Heart right ventricle (tissue), 16 donors: ENCODE measurements around the gene MAGOHB. TPM values are rescaled to one million over a fixed set of nuclear protein-coding genes. Genes with fewer than 3 reads are reported as not detected.

Experiments
- ATAC-seq, 8 donors: fragments of 200-7000 bp; cut with Tn5 transposase; one replicate each; pipeline ENCODE4 v1.9.1; 2020; ENCODE audit warnings: mild to moderate bottlenecking in 8 of 8, moderate library complexity in 8 of 8, moderate number of reproducible peaks in 1 of 8
- DNase-seq, 2 donors: peaks; one replicate each; pipeline ENCODE4 v3.0.0-alpha.2; 2020
- H3K27ac ChIP-seq, 10 donors: fragments of 200-600 bp; sonication (generic) in 2 of 10; one replicate each; pipeline versions ENCODE4 v1.5.0 to v1.8.0; 2020 to 2022; ENCODE audit warnings: mild to moderate bottlenecking in 3 of 10
- H3K27me3 ChIP-seq, 7 donors: fragments of 200-600 bp; one replicate each; pipeline ENCODE4 v1.8.0; 2021 to 2022; ENCODE audit warnings: mild to moderate bottlenecking in 2 of 7
- H3K36me3 ChIP-seq, 9 donors: fragments of 200-600 bp; sonication (generic) in 1 of 9; one replicate each; pipeline versions ENCODE4 v1.5.0 to v1.8.0; 2020 to 2022; ENCODE audit warnings: mild to moderate bottlenecking in 2 of 9
- H3K4me1 ChIP-seq, 9 donors: fragments of 200-600 bp; sonication (generic) in 1 of 9; one replicate each; pipeline versions ENCODE4 v1.5.0 to v1.8.0; 2020 to 2022; ENCODE audit warnings: mild to moderate bottlenecking in 4 of 9
- H3K4me3 ChIP-seq, 10 donors: fragments of 200-600 bp; sonication (generic) in 2 of 10; one replicate each; pipeline versions ENCODE4 v1.5.0 to v1.8.0; 2020 to 2022; ENCODE audit warnings: mild to moderate bottlenecking in 7 of 10, moderate library complexity in 2 of 10
- H3K9me3 ChIP-seq, 11 donors: fragments of 200-600 bp in 10 of 11; sonication (generic) in 2 of 11; one replicate each; pipeline versions ENCODE4 v1.5.0 to v1.8.0; 2013 to 2022; ENCODE audit warnings: mild to moderate bottlenecking in 2 of 11, control low read depth in 1 of 11, moderate library complexity in 1 of 11
- WGBS, 2 donors: extraction: QIAGEN DNeasy Blood & Tissue Kit; methylation state at CpG; one replicate each; pipeline ENCODE4 v1.1.7; 2013; ENCODE audit warnings: inconsistent platforms in 1 of 2; 5-methylcytosine and 5-hydroxymethylcytosine counted together
- intact Hi-C, 10 donors: fragments of 100-400 bp; cut with DNase I; formaldehyde crosslinking; loops; one replicate each; pipeline versions ENCODE4 v1.11.1 to v1.14.2; 2022
- polyA plus RNA-seq, 2 donors: library from polyadenylated mRNA; stranded (reverse); fragments of 200-250 nt; gene quantifications; one replicate each; pipeline ENCODE4 v1.2.3, GENCODE V29; 2013
- total RNA-seq, 10 donors: library from RNA; stranded (reverse); fragmentation: NEBNext Ultra II Directional in 3 of 10; extraction: Animal tissue kit (Norgen Biotek cat#: 25700) in 3 of 10; gene quantifications; one replicate each; pipeline versions ENCODE4 v1.2.1 to v1.2.4, GENCODE V29; 2021 to 2023
- TF ChIP-seq, protein P1 (sequence below), 9 donors: fragments of 200-600 bp; sonication (generic) in 2 of 9; IDR thresholded peaks; one replicate each; pipeline versions ENCODE4 v1.5.0 to v1.8.0; 2021 to 2022; ENCODE audit warnings: antibody characterized with exemption in 9 of 9, mild to moderate bottlenecking in 5 of 9, moderate library complexity in 1 of 9
- donor health status: Arrhythmogenic right ventricular cardiomyopathy.
- donor health status: ischemic (EF 13 %, LVEDD 7.1; RV severe dilation, severe dysfunction).
- donor health status: healthy with polysubstance abuse.
- donor health status: DM: no; HTN: yes; CAD: no.
- donor health status: DM: no; HTN: no; CAD: no.
- donor health status: ischemic (EF 25% LVEDD 6.9; RV normal size, moderate dysfunction).
- donor health status: ischemic (EF 25% LVEDD 5.7; RV mildly dilated, moderate dysfunction).
- donor health status: healthy.
- donor health status: DM: yes; HTN: yes; CAD: no.
- donor health status: Ischemic cardiomyopathy.
- donor health status: ischemic (EF 35%, LVEDD 5.7; RV mildly dilated, moderate dysfunction).
- donor health status: nonischemic (EF 11% LVEDD 7.7; RV severe dilation, severe dysfunction).
- donor health status: DM: yes; HTN: yes; CAD: no.
- donor health status: PGD.
- donor health status: ischemic (EF 29% LVEDD 5.4; RV normal size, mild dysfunction).
- donor health status: nonischemic (EF 23%, LVEDD 6.1; RV moderate dilation, normal function).

Gene MAGOHB
- total and polyA plus RNA-seq, 12 donors = 10.9 to 17.1 (median 13.5) TPM

DNA sequence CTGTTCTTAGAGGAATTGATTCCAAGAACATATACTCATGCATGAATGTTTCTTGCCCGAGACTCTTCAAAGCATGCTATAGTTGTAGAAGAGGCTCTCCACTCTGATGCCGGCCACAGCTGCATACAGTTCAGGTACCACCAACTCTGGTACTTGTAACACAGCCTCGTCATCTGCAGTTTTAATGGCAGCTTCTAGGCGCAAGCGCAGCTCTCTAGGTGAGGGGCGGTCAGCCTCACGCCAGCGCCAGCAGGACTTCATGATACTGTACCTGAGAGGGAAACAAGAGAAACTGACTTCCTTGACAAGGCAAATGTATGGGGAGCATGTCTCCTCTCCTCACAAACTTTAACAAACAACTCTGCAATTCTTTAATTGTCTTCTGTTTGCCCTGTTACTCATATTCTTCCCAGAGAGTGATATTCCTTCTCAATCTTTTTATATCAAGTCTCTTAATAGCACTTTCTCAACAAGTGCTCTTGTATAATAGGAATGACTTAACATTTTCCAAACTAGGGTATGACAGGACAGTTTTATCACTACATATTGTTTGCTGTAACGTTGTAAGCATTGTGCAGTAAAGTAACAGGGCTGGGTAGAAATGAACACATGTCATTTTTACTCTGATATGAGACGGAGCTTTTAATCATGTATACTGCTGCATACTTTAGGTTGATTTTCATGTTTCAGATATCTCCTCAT, 6.8 kb upstream of the MAGOHB start:
- H3K27ac ChIP-seq = no peak overlapping the region
- intact Hi-C loops = no loop called here

DNA sequence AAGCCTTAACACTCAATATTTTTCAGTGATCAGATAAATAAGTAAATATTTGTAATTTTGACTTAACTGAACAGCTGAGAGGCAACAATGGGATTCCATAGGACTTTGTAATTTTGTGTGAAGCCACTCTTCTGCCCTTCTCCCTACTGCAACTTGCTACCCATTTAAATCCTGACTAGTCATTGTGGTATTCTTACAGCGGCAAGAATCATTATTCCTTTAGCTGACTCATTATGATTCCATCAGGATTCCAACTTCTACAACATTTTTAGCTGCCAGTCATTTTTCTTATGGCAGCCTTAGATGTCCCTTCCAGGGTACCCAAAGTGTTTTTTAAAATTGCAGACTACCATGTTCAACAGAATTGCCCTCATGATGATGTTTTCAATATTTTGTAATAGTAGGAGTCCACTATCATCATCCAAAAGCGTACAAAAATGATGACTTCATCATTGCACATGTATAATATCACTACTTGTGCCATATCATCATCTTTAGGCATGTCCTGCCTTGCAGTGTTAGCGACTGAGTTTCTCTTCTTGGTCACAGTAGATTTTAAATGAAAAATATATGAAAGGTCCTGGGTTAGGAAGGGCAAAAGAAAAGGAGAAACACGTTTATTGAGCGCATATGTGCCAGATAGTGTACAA, 5.1 kb upstream of the MAGOHB start:
- H3K27ac ChIP-seq = no peak overlapping the region
- H3K9me3 ChIP-seq = no peaks in the 10 kb centered on the region
- DNase-seq (no peak), ATAC-seq (no peak)
- TF ChIP-seq, protein P1, sequence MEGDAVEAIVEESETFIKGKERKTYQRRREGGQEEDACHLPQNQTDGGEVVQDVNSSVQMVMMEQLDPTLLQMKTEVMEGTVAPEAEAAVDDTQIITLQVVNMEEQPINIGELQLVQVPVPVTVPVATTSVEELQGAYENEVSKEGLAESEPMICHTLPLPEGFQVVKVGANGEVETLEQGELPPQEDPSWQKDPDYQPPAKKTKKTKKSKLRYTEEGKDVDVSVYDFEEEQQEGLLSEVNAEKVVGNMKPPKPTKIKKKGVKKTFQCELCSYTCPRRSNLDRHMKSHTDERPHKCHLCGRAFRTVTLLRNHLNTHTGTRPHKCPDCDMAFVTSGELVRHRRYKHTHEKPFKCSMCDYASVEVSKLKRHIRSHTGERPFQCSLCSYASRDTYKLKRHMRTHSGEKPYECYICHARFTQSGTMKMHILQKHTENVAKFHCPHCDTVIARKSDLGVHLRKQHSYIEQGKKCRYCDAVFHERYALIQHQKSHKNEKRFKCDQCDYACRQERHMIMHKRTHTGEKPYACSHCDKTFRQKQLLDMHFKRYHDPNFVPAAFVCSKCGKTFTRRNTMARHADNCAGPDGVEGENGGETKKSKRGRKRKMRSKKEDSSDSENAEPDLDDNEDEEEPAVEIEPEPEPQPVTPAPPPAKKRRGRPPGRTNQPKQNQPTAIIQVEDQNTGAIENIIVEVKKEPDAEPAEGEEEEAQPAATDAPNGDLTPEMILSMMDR (IDR thresholded peaks at IDR 0.05) = no peak
- intact Hi-C loops = loop anchor here in 5 of 10 donors (10.0 kb wide), 3 partner anchors 56 to 136 kb away; partner anchors contain the start of genes STYK1 (in 2 of the 5) and YBX3 (in 2 of the 5)
- no peak overlapping the region for H3K4me3 ChIP-seq
- peaks cover 0 to 6% (median 4%) of the 10 kb centered on the region in 9 donors for H3K4me1 ChIP-seq
- H3K36me3 ChIP-seq = no peaks in the 10 kb centered on the region
- H3K27me3 ChIP-seq = peaks cover 0 to 25% (median 7%) of the 10 kb centered on the region in 7 donors
- WGBS, 2 donors = 76 to 79% methylated on average over 5 of the region's 5 CpGs

More for the DNA sequence above, 6.8 kb upstream of the MAGOHB start:
- WGBS, 2 donors = 79 to 81% methylated on average over 10 of the region's 10 CpGs
- H3K36me3 ChIP-seq = no peaks in the 10 kb centered on the region
- no peaks in the 10 kb centered on the region for H3K4me1 ChIP-seq
- TF ChIP-seq, protein P1 (IDR thresholded peaks at IDR 0.05) = no peak
- DNase-seq = no peak
- no peaks in the 10 kb centered on the region for H3K9me3 ChIP-seq
- no peak overlapping the region for H3K4me3 ChIP-seq
- no peak for ATAC-seq
- H3K27me3 ChIP-seq = peaks cover 0 to 25% (median 7%) of the 10 kb centered on the region in 7 donors

DNA sequence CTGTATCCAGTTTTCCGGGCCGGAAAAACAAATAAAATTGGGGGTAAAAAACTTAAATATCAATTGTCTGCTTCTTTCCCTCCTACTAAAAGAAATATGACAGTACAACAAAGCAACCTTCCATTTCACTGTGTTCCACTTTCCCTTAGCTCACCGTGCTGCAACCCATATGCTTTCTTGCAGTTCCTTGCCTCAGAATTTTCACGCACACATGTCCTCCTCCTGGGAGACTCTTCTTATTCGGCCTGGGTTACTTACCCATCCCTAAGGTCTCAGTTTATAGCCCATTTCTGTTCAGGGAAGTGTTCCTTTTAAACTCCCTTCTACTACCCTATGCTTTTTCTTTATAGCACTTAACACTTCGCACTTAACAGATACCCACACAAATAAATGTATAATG, 4.5 kb upstream of the MAGOHB start:
- Histone ChIP-seq H3K36me3 (no peaks in the 10 kb centered on the region), H3K4me1 (peaks cover 0 to 7% (median 5%) of the 10 kb centered on the region in 9 donors), H3K27ac (no peak overlapping the region), H3K9me3 (no peaks in the 10 kb centered on the region), H3K27me3 (peaks cover 0 to 25% (median 7%) of the 10 kb centered on the region in 7 donors), H3K4me3 (no peak overlapping the region)
- ATAC-seq (no peak), DNase-seq (no peak)
- TF ChIP-seq, protein P1 (IDR thresholded peaks at IDR 0.05) = no peak
- WGBS, 2 donors = 82 to 85% methylated on average over 6 of the region's 6 CpGs
- intact Hi-C loops = loop anchor here in 5 of 10 donors (10.0 kb wide), 3 partner anchors 57 to 137 kb away; partner anchors contain the start of genes STYK1 (in 2 of the 5) and YBX3 (in 2 of the 5)

DNA sequence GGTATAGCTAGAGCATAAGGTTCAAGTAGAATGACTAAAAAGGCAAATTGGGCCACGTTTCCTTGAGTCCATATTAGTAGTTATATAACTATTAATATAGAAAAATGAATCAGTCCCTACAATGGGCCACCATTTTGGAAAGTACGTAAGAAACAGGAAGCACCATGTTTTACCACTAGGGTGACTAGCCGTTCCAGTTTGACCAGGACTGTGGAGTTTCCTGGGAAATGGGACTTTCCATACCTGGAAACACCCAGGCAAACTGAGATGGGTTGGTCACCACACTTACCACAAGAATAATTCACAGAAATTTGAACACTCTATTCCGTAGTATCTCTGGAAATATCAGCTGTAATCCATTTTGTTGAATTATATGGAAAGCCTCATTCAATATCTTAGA, 2.1 kb upstream of the MAGOHB start:
- 75 to 76% methylated on average over 4 of the region's 4 CpGs for WGBS, 2 donors
- H3K27me3 ChIP-seq = peaks cover 0 to 18% (median 7%) of the 10 kb centered on the region in 7 donors
- peaks cover 0 to 13% (median 0%) of the 10 kb centered on the region in 9 donors for H3K36me3 ChIP-seq
- intact Hi-C loops = loop anchor here in 5 of 10 donors (10.0 kb wide), 3 partner anchors 59 to 139 kb away; partner anchors contain the start of genes STYK1 (in 2 of the 5) and YBX3 (in 2 of the 5)
- TF ChIP-seq, protein P1 (IDR thresholded peaks at IDR 0.05) = no peak
- ATAC-seq = no peak
- H3K9me3 ChIP-seq = no peaks in the 10 kb centered on the region
- H3K27ac ChIP-seq = no peak overlapping the region
- no peak overlapping the region for H3K4me3 ChIP-seq
- DNase-seq = no peak
- H3K4me1 ChIP-seq = peaks cover 0 to 24% (median 14%) of the 10 kb centered on the region in 9 donors
